GM19395 (cell line): ENCODE measurements around the gene PURA.
A peak's percentile ranks its signal among the peaks of the same experiment; 100 is the strongest.
"Not testable (repeated sequence)": the region's sequence is repeated elsewhere in the genome, so short reads cannot be mapped to it uniquely, and the experiment has no call there.

Source experiments
- ATAC-seq: cut with Tn5 transposase; IDR thresholded peaks from one replicate; pipeline ENCODE4 v1.9.1; 2021; ENCODE audit warnings: mild to moderate bottlenecking, moderate library complexity; ENCODE audit not compliant: unreplicated experiment

PURA gene

DNA sequence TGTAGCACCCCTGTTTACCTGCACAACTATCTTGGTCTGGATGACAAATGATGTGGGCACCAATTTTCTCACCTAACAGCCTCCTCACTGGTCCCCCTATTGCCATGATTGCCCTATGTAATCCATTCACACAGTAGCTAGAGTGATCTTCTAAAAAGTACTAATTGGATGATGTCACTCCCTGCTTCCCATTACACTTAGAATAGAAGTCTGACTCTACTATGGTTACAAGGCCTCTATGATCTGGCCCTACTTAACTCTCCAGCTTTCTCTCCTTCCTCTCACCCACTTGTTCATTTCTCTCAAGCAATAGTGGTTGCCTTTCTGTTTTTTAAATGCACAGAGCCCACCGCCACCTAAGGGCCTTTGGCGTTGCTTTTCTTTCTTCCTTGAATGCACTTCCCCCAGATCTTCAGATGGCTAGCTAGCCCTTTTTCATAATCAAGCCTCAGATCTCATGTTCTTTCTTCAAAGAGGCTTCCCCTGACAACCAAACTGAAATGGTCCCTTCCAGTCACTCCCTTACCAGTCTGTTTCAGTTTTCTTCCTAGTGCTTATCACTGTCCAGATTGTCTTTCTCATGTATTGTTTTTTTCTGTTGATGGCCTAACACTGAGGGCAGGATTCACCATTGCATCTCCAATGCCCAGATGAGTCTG lies 20.5 kb downstream of the PURA start:
- ATAC-seq = no peak

DNA sequence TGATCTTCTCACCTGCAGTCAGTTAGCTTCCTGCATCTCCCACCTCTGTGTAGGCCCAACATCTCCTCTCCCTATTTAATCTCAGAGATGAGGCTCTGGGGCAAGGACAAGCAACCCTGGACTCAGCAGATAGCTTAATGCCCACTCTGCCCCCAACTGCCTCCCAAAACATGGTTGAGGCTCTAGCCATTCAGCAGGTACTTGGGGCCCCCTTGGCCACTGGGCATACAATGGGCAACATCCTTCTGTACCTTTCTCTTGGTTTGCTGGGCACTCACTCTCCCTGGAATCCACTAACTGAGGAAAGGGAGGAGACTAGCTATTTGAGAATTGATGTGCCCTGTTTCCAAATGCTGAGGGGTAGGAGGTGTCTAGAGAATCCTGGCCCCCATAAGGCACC lies 21.2 kb downstream of the PURA start:
- ATAC-seq = no peak

DNA sequence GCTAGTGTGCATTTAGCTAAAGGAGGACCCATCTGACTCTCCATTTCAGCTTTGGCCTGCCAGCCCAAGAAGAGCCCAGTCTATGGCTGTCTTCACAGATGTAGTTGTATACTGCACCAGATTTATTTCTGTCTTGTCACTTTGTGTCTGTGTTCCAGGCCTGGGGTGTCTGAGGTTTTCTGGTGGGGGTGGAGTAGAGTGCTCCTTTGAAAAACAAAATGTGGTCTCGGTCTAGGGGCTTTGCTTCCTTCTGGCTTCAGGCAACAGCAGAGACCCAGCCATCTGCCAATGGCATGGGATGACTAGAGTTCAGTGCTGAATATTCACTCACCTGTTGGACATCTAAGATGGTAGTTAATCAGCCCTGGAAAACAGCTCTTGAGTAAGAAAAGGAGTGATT lies 22.7 kb downstream of the PURA start:
- ATAC-seq = no peak

DNA sequence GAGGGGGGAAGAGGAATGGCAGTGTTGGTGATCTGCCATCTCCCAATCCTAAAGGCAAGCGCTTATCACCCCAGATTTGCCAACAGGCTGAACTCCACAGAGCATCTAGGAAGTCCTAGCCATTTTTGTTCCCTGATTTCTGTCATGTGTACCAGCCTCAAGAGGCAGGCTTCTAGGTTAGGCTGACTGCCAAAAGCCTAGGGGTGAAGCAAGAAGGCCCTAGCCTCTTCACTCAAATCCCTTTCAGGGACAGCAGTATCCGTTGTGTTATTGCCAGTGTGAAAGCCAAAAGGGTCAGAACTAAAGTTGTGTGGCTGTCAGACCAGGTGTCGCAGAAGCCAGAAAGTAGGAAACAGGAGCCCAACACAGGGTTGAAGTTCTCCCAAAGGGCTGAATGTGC lies 26.5 kb downstream of the PURA start:
- no peak for ATAC-seq

DNA sequence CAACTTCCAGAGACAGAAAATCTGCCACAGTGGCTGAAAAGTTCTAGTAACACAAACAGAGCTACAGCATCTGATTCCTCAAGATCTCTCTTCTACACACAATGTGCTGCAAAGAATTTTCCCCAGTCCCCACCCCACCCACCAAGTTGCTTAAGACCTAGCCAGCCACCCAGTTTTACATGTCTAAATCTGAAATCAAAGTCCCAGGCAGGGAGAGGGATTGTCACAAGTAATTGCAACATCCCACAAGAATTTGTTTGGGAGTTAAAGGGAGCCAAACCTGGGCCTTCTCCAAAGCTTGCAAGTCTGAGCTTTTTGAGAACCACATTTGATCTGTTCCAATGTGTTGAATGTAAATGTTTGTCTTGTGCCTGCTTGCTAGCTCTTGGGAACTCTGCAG lies 27.3 kb downstream of the PURA start:
- ATAC-seq = no peak

DNA sequence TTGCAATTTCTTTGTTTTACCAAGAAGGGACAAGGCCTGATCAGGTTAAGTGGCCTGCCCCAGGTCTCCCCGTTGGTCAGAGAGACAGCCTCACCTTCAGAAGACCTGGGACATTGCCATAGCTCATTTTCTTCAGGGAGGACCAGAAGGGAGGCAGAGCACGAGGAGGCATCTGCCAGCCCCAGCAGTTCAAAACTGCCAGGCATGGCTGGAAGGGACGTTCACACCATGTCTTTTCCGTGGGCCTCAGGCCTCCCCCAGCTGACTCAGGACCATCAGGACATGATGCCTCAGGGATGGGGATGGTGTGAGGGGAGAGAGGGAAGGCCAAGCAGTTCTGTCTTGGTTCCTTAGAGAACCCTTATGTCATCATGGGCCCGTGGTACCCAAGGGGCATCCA lies 28.3 kb downstream of the PURA start:
- no peak for ATAC-seq

DNA sequence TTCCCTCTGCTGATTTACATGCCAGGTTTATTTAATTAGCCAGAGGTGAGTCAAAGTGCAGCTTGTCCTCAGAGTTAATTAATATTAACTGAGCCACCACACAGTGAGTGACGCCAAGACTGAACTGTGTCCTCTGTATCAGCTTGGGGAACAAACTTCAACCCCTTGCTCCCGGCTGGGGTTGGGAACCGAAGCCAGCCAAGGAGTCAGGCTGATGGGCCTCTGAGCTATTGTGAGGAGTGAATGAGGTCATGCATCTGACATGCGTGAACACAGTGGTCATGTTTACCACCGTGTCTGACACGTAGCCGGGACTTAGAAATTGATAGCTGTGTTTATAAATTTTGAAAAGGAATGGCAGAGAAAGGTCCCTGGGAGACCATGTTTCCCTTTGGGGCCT lies 28.9 kb downstream of the PURA start:
- ATAC-seq = no peak

DNA sequence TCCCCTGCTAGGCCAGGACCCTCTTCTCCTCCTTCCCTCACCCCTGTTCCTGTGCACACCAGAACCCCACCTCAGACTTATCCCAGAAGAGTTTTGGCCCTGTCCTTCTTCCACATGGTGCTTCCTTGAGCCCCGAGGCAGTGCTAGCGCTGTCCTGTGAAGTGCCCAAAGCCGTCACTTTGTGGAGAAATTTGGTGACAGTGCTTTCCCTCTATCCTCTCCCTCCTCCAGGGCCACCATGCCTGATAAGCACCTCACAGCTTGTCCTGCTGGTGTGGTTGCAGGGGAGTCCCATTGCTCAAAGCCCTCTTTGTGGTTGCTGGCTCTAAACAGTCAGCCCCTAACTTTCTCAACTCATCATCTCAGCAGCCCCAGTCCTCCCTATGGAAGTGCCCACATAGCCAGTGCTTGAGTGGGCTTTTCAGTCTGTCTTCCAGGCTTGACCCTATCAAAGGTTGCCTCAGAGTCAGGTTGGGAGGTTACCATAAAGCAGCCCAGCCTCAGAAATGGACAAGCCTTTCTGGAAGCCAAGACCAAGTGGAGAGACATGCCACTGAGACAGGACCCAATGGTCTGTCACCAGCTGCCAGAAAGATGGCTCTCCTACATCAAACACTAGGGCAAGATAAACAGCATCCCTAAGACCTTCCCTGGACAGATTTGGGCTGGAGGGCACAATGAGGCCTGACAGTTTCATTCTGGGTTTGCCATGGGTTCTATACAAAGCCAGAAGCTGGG lies 29.8 kb downstream of the PURA start:
- no peak for ATAC-seq

DNA sequence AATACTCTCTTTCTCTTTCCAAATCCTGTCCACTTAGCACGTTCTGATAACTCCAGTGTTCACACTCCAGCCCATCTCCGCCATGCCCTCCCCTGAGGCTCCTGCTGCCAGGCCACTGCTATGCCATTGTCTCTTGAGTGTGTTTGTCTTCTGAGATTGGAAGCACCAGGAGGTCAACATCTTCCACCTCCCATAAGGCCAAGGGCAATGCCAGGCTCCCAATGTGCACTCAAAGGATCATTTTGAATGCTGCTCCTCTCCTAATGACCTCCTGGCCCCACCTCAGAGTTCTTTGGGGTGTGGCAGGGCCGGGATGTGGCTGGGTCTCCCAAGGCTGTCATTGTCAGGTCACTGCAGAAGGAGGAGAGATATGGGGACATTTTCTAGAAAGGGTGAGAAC lies 31.3 kb downstream of the PURA start:
- no peak for ATAC-seq

DNA sequence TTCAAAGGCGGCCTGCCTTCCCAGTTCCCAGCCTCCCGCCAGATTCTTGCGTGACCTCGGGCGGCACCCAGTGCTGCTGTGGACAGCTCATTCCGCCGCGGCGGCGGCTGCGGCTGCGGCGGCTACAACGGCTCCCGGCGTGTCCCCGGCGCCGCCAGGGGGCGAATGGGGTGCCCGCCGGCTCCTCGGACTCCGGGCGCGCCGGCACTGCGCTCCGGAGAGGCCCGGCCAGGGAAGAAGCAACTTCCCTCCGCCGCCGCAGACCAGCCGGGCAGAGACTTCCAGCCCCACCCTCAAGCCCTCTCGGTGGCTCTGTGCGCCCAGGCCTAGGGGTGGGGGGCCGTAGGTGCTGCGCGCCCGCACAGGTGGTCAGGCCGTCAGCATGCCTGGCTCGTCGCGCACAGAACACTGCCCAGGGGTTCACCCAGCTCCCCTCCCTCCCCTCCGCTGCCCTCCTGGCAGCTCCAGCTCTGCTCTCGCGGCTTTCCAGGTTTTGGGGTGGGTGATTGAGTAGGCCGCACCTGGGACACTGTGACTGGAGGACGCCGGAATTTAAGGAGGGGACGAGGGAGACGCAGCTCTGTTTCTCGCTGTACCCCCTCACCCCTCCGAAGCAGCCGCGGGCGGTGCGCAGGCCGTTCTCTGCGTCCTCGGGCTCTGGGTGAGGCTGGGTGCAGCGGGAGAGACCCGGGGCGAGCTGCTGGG lies 32.1 kb downstream of the PURA start:
- ATAC-seq = peak; percentile 72

DNA sequence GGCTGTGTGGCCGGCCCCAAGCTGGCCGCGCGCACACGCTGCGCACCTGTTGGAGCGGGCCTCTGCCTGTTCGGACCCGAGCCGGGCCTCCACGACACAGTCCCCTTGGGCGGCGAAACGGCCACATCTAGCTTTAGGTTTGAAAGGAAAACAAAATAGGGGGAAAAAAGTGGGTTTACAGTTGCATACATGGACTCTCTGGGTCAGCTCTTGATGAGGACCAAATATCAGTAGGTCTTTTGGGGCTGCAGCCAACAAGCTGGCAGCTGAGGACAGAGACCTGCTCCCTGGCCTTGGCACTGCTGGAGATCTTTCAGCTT lies 32.6 kb downstream of the PURA start:
- ATAC-seq = no peak

DNA sequence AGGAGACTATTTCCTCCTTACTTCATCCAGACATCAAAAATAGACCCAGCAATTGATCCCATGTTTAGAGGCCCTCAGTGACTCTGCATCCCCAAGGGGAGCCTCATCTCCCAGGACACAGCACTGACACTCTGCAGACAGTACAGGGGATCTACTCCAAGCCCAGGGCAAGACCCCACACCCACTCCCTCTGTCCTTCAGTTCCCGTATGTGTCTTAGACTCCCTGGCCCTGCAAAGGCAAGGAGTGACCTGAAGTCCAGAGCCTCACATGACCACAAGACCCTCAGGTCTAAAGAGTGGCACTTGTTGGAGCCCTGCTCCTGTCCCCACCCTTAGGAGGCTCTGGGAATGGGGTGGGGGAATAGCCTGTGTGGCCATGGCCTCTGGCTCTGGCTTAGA lies 33.6 kb downstream of the PURA start:
- no peak for ATAC-seq

DNA sequence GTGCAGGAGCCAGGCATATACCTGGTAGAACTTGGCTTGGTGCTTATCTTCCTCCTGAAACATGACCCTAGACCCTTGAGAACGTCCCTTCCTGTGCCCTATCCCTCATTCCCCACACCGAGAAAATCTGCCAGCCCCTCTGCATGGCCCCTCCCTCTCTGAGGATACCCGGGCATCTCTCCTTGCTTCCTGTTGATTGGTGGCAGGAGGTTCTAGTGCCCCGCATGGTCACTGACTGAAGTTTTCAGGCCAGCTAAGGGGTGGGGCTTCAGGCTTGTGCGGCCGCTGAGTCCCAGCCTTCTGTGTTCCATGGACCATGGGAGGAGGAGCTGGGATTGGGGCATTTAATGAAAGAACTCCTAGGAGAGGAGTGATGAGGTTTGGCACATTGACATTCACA lies 34.6 kb downstream of the PURA start:
- no peak for ATAC-seq

DNA sequence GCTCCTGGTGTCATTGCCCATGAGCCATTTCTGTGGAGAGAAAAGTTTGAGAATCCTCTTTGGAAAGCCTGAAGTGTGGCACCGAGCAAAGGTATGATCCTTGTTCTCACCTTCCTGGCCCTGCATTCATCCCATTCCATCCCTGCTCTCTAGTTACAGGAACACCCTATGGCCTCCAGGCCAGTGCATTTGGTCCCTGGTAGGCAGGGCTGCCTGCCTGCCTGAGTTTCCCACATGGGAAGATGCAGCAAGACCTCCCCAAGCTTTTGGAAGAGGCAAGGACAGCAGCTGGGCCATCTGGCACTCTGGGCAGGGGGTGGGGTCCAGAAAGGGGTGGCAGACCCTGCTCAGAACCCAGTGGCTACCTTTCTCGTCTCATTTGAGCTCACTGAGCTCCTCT lies 36.3 kb downstream of the PURA start:
- no peak for ATAC-seq

DNA sequence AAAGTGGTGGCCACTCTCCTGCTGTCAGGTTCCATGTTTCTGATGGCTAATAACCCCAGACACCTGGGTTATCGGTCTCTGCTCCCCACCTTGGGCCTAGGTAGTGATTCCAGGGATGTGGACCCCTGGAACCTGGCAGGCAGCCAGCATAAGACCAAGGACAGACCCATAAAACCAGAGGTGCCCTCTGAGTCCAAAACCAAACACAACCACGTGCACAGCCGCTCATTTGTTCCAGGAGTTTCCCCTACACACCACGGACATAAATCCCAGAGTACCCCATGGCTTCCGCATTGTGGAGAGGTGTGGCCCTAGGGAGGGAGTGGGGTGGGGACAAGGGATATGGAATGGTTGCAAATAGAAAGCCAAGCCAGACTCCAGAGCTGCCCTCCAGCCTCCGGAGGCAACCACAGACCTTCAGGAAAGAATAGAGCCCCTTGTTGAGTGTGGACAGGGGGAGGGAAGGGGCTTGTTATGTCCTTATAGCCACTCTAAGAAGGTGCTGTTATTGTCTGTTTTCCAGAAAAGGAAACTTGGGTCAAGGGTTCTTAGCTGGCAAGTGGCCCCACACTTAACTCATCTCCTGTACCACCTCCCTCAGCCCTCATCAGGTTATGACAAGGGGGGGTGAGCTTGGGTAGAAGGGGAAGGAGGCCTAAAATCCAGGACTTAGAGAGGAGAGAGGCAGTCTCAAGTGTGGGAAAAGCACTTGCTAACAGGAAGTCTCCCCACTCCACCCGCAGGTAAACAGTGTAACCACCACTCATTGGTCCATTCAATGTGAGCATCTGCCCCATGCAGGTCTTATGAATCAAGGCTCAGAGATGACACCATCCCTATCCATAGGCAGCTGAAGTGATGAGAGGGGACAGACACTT lies 37.5 kb downstream of the PURA start:
- no peak for ATAC-seq

DNA sequence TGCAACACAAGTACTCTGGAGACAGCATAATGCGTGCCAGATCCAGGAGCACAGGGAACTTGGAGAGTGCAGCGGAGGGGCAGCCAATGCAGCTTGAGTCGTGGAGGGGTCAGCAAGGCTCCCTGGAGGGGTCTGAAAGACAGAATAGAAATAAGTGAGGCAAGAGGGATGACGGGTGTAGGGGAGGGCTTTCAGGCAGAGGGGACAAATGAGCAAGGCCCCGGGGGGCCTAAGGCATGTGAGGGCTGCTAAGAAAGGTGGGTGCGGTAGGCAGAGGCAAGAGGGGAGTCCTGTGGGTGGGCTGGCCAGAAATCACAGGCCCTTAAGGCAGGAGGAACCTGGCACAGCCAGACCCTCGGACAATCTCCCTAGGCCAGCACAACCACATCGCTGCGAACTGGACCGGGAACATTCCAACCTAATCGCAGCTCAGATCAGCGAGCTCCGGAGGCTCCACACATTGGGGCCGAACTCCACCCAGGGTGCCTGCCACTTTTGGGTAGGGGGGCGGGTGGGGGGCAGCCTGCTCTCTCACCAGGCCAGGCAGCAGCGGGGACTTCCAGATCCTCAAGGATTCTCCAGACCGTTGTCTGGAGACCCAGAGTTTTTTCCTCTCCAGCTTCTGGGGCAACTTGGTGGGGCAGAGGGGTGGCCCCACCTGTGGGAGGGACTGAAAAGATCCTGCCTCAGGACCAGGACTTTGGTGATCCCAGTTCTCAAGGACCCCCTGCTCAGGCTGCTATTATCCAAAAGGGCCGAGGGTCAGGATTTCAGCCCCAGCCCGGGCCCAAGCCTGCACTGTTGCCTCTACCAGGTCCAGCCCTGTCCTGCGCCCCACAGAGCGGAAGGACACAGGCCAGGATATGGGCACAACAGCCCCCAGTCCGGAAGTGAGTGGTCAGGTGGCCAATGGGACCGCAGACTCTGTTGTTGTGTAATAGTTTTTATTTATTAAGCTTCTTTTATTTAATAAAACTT lies 38.4 kb downstream of the PURA start:
- no peak for ATAC-seq

DNA sequence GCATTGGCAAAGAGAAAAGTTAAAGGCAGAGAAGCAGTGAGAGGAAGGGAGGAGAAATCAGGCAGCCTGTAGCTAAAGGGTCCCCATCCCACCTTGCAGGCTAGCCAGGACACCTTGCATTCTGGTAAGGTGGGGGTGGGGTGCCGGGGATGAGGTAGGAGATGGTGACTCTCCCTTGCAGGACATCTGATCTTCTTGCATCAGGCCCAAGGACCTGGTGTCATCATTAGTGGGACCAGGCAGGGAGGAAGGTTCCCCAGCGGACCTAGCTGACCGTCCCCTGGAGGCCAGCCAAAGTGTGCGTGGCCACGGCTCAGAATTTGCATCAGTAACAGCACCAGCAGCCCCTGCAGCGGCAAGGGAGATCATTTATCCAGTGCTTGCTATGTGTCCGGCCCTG lies 39.3 kb downstream of the PURA start:
- no peak for ATAC-seq

DNA sequence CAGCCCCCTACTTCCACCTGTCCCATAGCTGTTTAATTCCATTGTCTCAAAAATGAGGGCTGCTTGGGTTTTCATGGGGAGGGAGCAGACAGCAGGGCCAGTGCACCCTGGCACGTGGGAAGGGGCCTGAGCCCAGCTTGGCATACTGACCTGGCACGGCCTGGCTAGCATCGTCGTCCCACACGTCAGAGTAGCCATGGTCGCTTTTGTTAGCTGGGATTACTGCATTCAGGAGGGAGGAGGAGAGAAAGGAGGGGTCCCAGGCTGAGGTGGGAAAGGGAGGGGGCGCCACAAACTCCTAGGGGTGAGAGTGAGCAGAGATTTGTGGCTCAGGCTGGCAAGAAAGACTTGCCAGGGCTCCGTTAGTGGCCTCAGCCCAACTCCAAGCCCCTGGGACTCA lies 40.0 kb downstream of the PURA start:
- ATAC-seq = no peak

DNA sequence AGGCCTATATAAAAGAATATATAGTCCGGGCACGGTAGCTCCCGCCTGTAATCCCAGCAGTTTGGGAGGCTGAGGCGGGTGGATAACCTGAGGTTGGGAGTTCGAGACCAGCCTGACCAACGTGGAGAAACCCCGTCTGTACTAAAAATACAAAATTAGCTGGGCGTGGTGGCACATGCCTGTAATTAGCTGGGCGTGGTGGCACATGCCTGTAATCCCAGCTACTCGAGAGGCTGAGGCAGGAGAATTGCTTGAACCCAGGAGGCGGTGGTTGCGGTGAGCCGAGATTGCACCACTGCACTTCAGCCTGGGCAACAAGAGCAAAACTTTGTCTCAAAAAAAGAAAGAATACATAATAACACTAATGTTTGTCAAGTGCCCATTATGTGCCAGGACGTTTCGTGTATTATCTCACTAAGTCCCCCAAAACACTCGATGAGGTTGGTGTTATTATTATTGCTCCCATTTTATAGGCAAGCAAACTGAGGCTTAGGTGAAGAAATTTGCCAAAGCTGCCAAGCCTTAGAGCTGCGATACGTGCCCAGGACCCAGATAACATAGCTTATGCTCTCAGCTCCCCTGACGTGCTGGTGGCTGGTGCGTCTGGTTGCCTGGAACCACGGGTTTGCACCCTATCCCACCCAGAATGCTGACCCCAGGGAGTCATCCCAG lies 40.9 kb downstream of the PURA start:
- not testable (repeated sequence) for ATAC-seq
